ENCODE data around the gene OR4C12.
"Not testable (repeated sequence)": the region's sequence is repeated elsewhere in the genome, so short reads cannot be mapped to it uniquely, and the experiment has no call there.

The OR4C12 gene
- total RNA-seq, result 0 reads per million in 4 donors

DNA sequence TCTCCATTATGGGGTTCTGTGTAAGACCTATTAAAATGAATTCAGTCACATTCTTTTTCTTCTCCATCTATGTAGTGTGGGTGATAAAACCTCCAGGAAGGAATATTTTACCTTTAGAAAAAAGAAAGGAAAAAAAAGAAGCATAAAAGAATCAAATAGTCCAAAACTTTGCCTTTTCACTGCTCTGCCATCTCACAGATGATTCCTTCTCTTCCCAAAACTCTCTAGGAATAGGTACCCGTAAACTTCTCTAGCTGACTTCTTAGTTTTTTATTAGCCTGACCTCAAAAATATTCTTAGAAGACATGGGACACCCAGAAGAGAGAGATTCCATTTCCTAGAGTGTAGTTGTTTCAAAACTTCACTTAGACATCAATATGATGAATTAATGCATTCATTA, at the start of gene OR4C12:
TSS of gene OR4C12 (minus strand) at position 101 of the 400 bp plus-strand sequence. CDS start at position 67, 34 bp downstream.
- DNase-seq, result not testable (repeated sequence)

DNA sequence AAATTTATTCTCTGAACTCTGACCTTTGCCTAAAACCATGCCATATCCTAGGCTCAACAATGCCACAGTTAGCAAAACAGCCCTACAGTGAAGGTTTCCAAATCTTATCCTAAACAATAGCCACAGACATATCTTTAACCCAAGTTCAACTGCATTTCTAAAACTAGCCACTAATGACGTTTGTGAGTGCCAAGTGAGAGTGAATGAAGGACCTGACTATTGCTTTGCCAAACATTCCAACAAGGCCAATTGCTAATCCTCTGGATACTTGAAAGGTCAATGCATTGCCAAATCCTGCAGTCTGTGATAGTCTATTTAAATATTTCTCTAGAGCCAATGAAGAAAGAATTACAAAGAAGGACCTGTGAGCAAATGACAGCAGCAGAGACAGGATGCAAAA, 47.9 kb upstream of the OR4C12 start:
- no peak for DNase-seq

DNA sequence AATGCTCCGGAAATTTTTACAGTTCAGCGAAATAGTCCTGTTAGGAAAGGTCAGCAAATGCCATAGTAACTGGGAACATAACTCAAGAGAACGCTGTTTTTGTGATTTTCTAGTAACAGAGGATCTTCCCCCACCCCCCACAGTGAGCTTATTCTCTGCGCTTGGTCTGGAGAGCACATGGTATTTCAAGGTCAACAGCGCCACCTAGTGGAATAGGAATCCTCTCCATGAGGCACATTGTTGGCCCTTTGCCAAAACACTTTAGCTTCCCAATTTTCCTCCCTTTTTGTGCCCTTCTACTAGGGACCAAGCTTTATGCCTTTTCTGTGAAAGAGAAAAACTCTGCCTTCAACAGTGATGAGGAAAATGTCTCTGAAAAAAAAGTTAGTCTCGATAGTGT, 13.2 kb upstream of the OR4C12 start:
- DNase-seq, result peak in 2 of 5 donors; percentile 11 to 23

DNA sequence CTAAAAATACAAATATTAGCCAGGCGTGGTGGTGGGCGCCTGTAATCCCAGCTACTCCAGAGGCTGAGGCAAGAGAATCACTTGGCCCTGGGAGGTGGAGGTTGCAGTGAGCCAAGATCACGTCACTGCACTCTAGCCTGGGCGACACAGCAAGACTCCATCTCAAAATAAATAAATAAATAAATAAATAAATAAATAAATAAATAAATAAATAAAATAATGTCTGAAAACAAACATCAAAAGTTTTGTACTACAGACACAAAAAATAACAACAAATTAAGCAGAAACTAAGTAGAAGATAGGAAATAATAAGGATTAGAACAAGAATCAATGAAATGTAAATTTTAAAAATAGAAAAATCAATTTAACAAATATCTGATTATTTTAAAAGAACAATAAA, 8.9 kb downstream of the OR4C12 start:
- DNase-seq, result not testable (repeated sequence)

DNA sequence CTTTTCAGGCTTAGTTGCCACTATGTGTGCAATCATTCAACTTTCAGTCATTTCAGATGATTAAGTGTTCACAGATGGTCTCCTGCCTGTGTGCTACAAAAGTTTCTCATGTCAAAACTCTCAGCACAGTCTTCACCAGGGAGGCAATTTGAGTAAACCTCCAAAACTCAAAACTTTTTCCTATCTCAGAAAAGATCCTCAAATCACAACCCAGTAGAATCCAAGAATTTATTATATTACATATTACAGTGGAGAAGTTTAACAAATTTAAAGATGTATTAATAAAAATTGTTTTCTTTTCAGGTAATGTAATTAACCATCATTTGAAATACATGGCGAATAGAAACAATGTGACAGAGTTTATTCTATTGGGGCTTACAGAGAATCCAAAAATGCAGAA, 30.2 kb downstream of the OR4C12 start, which contains the start of gene OR4C13:
TSS of gene OR4C13 (plus strand) at position 301 of the 400 bp plus-strand sequence. CDS start at position 333, 32 bp downstream.
- DNase-seq, result no peak

DNA sequence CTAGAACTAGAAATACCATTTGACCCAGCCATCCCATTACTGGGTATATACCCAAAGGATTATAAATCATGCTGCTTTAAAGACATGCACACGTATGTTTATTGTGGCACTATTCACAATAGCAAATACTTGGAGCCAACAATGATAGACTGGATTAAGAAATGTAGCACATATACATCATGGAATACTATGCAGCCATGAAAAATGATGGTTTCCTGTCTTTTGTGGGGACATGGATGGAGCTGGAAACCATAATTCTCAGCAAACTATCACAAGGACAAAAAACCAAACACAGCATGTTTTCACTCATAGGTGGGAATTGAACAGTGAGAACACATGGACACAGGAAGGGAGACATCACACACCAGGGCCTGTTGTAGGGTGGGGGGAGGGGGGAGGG, 33.6 kb downstream of the OR4C12 start:
- not testable (repeated sequence) for DNase-seq

Measured in T-helper 1 cell (primary cell).